Head of caudate nucleus (tissue), 42 donors: ENCODE data around the gene HFE.
"Not testable (repeated sequence)": the region's sequence is repeated elsewhere in the genome, so short reads cannot be mapped to it uniquely, and the experiment has no call there.

Source experiments
- DNase-seq, 42 donors: peaks; one replicate each; pipeline versions ENCODE4 v3.0.0 to v3.0.0-alpha.2; 2020 to 2021; ENCODE audit warnings: mixed read lengths in 7 of 42
- intact Hi-C: fragments of 100-400 bp; cut with DNase I; formaldehyde crosslinking; loops from one replicate; pipeline ENCODE4 v1.15.0; 2022

The HFE gene

DNA sequence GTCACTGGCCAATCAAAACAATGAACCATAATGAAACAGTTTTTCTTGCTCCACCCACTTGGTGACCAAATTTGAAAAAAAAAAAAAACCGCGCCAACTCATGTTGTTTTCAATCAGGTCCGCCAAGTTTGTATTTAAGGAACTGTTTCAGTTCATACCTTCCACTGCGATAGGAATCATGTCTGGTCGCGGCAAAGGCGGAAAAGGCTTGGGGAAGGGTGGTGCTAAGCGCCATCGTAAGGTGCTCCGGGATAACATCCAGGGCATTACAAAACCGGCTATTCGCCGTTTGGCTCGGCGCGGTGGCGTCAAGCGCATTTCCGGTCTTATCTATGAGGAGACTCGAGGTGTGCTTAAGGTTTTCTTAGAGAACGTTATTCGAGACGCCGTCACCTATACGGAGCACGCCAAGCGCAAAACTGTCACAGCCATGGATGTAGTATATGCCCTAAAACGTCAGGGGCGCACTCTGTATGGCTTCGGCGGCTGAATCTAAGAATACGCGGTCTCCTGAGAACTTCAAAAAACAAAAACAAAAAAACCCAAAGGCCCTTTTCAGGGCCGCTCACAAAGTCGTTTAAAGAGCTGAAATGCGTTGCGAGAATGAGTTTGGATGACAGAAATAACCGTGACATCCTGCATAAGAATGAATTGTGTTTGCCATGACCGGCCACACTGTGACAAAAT lies 16.7 kb downstream of the HFE start:
- peak; percentile 76 to 95 (median 88) for DNase-seq
- intact Hi-C loops = loop anchor here (2.0 to 5.0 kb wide), 2 partner anchors 17 to 37 kb away; no protein-coding TSS in a partner anchor

DNA sequence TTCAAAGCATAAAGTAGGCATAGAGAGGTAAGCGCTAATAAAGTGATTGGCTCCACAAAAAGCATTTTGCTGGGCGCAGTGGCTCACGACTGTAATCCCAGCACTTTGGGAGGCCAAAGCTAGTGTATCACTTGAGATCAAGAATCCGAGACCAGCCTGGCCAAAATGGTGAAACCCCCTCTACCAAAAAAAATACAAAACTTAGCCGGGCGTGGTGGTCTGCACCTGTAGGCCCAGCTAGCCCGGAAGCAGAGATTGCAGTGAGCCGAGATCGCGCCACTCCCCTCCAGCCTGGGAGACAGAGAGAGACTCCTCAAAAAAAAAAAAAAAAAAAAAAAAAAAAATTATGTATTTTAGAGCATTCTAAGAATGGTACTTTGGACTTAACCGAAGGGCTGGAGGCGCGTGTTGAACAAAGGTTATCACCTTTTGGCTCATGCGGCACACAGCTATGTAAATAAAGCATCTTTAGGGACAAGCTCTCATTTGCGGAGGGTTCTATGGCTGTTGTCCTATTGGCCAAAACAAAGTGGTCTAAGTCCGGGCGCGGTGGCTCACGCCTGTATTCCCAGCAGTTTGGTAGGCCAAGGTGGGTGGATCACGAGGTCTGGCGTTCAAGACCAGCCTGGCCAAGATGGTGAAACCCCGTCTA lies 17.4 kb downstream of the HFE start:
- intact Hi-C loops = loop anchor here (5.0 kb wide), 1 partner anchor 37 kb away; no protein-coding TSS in a partner anchor
- DNase-seq = peak in 1 of 42 donors; percentile 37

DNA sequence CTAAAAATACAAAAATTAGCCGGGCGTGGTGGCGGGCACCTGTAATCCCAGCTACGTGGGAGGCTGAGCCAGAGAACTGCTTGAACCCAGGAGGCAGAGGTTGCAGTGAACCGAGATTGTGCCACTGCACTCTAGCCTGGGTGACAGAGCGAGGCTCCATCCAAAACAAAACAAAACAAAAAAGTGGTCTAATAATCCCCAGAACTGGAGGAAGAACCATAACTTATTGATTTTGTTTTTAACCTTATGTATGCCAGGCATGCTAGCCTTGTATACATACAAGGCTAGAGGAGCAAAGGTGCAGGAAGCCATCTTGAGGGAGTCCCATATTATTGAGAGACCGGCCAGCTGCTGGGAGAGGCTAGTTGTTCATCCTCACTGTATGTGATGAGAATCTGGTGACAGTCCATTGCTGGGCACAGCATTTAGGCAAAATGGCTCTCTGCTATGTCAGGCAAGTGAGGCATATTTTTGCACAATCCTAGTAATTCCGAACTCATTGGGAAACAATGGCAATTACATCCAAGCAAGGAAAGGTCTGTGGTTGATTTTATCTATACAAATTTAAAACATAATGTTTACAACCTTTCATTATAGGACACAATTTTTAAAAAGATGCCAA lies 18.0 kb downstream of the HFE start:
- DNase-seq = no peak
- intact Hi-C loops = no loop called here

DNA sequence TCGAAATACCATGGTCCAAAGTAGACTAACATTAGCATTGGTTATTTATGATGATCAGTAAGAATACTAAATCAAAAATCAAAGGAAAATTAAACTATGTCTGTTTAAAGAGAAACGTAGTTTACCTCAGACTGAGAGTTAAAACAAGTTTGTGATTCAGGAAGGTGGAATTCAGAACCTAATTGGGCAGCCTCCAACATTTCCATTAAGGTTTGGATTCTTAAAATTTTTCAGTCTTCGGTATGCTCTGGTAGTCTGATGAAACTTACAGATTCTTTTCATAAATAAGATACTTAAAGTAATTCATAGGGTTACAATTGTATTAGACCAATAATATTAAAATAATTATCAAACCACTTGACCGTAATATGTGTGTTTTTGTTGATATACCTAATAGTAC lies 18.6 kb downstream of the HFE start:
- intact Hi-C loops = no loop called here
- no peak for DNase-seq

DNA sequence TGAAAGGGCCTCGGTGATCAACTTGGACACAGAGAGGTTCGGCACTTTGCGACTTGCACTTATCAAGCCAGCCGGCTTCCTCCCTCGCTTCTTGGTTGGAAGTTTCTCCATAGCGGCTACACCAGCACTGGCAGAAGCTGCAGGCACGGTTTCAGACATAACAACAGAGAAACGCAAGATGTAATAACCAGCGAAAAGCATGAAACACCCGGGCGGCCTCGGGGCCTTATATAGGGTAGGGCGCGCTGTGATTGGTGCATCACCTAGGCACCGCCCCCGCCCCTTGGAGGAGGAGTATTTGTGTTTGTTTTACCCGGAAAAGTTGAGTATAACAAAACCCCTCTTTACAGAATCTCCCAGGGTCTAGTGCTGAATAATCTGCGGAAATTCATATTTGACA lies 20.7 kb downstream of the HFE start:
- intact Hi-C loops = no loop called here
- DNase-seq = no peak

DNA sequence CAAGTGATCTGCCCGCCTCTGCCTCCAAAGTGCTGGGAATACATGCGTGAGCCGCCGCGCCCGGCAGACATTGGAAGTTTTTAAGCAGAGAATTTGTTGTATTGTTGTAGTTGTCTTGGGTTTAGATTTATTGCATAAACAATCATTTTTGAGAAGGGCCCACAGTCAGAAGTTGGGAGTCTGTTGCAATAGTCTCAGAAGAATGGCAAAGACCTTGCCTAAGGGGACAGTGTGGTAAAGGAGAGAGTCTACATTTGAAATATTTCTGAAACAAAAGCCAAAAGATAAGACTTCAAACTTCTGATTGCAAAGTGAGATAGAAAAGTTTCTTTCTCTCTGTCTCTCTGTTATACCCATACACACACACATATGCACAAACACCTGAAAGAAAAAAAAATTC lies 22.5 kb downstream of the HFE start:
- intact Hi-C loops = no loop called here
- DNase-seq = no peak

DNA sequence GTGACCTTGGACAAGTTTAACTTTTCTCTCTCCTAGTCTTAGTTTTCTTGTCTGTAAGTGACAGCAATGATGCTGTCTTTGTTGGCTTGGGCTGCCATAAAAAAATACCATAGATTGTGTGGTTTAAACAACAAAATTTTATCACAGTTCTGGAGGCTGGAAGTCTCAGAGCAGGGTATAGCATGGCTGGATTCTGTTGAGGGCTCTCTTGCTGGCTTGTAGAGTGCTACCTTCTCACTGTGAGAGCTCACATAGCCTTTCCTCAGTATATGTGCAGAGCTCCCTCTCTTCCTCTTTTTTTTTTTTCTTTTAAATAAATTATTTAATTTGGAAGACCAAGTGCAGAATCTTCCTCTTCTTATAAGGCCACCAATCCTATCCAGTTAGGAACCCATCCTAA lies 26.3 kb downstream of the HFE start:
- no peak for DNase-seq
- intact Hi-C loops = no loop called here

DNA sequence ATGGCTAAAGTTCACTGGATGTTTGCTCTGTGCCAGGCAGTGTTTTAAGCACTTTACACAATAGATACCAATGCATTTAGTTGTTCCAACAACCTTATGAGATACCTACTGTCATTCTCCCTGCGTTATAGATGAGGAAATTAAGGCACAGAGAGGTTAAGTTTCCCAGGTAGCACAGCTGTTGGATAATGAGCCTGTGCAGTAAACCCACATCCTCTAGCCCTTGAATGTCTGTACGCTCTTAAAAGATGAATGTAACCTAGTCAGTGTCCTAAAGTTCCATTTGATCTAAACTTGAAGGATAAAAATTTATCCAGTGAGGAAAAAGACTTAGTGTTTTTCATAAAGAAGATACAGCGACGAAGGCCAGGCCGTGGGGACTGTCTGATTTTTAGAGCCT lies 28.0 kb downstream of the HFE start:
- intact Hi-C loops = no loop called here

DNA sequence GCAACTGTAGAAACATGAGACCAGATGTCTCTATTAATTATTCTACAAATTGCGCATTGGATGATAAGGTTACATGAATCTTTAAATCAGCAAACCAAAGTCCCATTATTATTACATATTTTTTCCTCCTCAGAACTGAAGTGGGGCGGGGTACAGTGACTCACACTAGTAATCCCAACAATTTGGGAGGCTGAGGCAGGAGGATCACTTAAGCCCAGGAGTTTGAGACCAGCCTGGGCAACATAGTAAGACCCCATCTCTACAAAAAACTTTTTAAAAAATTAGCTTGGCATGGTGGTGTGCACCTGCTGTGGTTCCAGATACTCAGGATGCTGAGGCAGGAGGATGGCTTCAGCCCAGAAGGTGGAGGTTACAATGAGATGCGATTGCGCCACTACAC lies 29.0 kb downstream of the HFE start:
- intact Hi-C loops = no loop called here
- DNase-seq = no peak

More for the DNA sequence above, 28.0 kb downstream of the HFE start:
- DNase-seq = no peak

DNA sequence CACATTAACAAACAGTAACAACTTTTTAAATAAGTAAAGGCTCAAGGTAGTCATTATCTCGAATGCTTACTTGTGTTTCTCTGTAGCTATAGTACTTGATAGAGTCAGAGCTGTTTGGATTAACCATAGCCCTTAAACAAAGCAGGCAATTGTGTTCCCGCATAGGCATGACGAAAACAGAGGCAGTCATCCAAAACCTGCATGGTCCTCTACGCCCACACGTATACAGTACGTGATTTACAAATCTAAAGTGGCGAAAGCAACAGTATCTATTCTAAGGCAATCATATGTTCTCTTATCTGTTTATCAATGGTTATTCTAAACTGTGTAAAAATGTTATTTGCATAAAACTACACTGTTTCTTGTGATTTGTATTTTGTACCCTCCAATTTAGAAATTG lies 31.8 kb downstream of the HFE start:
- peak in 21 of 42 donors; percentile 22 to 78 (median 50) for DNase-seq
- intact Hi-C loops = no loop called here

DNA sequence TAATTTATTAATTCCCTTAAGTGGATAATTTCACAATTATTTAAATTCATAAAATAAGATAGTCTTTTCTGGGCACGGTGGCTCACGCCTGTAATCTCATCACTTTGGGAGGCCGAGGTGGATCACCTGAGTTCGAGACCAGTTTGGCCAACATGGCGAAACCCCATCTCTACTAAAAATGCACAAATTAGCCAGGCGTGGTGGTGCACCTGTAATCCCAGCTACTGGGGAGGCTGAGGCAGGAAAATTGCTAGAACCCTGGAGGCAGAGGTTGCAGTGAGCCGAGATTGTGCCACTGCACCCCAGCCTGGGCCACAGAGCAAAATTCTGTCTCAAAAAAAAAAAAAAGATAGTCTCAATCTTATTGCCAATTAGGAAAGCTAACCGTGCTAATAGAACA lies 32.9 kb downstream of the HFE start:
- DNase-seq = not testable (repeated sequence)
- intact Hi-C loops = loop anchor here (2.0 kb wide), 1 partner anchor 17 kb away; a partner anchor contains a TSS

DNA sequence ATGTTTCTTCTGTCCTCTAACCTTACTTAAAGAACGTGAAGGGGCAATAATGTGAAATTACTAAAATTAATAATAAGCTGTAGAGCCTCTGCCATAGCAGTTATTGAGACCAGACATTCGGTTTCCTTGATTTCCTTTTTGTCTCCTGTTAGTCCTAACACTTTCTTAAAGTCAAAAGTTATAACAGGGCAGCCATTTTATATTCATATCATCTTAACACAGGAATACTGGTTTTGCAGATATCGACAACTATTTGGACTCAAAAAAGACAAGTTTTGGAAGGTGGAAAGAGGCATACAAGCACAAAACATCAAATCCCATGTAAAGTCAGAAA lies 33.5 kb downstream of the HFE start:
- no peak for DNase-seq
- intact Hi-C loops = loop anchor here (2.0 kb wide), 1 partner anchor 18 kb away; a partner anchor contains a TSS

DNA sequence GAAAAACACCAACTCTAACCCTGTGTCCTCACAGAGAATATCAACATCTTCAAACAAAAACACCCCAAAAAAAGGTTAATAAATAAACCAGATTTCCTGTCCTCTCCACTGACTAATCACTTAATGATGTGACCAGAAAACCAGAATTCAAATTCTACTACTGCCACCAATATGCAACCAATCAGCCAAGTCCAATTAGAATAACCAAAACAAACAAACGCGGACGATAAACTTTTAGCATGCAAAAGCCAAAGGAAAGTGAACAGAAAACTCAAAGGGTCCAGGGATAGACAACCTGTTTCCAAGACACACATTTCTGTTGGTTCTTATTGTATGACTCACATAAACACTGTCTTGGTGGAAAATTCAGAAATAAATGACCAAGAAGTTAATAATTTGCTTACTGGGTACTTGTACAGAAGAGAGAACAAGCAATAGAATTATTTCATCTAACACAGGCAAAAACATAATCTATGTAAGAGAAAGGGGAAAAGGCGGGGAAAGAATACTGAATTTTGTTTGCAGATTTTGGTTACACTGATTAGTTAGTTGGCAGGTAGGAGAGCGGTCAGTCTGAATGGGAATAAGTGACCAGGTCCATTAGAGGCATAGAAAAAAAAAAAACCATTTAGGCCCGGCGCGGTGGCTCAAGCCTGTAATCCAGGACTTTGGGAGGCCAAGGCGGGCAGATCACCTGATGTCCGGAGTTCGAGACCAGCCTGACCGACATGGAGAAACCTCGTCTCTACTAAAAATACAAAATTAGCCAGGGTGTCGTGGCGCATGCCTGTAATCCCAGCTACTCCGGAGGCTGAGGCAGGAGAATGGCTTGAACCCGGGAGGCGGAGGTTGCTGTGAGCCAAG lies 34.1 kb downstream of the HFE start:
- intact Hi-C loops = loop anchor here (2.0 kb wide), 1 partner anchor 19 kb away; a partner anchor contains a TSS
- DNase-seq = no peak

DNA sequence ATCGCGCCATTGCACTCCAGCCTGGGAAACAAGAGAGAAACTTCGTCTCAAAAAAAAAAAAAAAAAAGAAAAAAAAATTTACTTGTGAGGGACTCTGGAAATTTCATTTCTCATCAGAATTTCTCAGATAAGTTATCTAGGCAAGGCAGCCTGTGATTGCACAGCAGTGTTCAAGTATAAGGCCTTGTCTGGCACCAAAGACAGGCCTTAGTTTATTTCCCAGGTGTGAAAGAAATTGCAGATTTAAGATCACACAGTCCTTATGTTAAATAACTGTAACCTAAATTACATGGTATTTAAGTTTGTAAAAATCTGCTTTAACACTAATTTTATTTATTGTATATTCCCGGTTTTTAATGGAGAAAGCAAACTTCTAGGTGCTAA lies 34.8 kb downstream of the HFE start:
- no peak for DNase-seq
- intact Hi-C loops = no loop called here

DNA sequence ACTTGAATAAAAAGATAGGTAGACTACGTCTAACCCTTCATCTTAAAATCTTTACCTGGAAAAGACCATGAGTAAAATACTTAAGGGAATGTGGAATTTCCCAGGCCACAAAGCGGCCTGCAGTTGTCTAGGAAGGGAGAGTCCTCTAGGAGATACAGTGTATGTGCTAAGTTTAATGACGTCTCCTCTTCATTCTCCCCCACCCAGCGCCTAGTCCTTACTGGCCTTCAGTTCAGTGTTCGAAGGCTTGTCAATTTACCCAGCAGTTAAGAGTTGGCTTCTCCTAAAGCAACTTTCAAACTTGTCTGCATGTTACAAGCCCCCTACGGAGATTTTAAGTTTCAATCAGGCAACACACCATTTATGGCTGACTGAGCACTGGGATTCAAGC lies 35.2 kb downstream of the HFE start:
- intact Hi-C loops = no loop called here
- DNase-seq = peak in 3 of 42 donors; percentile 16 to 24 (median 19)

DNA sequence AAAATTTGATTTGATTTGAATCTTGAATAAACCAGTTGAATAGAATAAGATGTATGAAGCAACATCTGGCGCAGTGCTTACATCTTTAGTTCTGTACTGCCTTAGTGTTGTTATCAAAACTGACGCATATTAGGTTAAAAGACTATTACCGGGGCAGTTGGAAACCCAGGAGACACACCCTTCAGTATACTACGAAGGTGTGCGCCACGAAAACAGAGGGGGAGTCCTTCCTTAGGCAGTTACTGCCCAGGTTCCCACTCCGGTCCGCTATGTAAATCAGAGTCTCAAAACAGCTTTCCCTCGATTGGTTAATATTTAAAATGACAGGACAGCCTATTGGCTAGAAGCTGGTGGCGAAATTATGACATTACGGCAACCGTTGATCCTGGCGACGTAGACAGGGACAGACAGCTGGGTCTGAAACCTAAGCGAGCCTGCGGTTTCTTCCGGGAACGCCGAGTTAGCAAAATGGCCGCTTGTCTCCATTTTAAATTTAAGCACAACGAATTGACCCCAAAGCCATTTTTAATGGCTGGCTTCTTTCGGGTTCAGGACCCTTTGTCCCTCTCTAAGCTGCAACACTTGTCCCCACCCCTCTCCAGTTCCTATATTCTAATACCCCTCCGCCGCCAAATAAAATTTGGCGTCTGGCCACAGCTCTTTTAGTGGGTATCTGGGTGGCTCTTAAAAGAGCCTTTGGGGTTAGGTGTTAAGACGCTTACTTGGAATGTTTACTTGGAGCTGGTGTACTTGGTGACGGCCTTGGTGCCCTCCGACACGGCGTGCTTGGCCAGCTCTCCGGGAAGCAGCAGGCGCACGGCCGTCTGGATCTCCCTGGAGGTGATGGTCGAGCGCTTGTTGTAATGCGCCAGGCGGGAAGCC lies 35.8 kb downstream of the HFE start:
- peak; percentile 76 to 97 (median 92) for DNase-seq
- intact Hi-C loops = no loop called here

DNA sequence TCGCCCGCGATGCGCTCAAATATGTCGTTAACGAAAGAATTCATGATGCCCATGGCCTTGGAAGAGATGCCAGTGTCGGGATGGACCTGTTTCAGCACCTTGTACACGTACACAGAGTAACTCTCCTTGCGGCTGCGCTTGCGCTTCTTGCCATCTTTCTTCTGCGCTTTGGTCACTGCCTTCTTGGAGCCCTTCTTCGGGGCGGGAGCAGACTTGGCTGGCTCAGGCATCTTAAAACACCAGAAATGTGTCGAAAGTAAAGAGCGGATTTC lies 36.4 kb downstream of the HFE start:
- intact Hi-C loops = no loop called here
- peak in 23 of 42 donors; percentile 51 to 88 (median 76) for DNase-seq

DNA sequence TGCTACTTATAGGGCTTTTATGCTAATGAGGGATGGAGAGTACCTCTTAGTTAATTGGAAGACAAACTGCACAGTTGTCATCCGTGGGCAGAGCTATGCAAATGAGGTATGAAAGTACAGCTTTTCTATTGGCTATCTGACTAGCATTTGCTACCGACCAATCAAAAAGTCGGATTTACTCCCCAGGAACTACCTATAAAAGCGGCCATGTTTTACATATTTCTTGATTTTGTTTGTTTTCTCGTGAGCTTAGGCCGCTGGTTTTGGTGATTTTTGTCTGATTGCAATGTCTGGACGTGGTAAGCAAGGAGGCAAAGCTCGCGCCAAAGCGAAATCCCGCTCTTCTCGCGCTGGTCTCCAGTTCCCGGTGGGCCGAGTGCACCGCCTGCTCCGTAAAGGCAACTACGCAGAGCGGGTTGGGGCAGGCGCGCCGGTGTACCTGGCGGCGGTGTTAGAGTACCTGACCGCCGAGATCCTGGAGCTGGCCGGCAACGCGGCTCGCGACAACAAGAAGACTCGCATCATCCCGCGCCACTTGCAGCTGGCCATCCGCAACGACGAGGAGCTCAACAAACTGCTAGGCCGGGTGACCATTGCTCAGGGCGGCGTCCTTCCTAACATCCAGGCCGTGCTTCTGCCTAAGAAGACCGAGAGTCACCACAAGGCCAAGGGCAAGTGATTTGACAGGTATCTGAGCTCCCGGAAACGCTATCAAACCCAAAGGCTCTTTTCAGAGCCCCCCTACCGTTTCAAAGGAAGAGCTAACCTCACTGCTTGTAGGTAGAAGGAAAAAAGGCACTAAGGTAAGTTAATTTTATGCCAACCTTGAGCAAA lies 36.9 kb downstream of the HFE start:
- DNase-seq = peak in 39 of 42 donors; percentile 29 to 94 (median 75)
- intact Hi-C loops = loop anchor here (2.0 kb wide), 1 partner anchor 33 kb away; a partner anchor contains a TSS
